Activated T-cell treated with anti-CD3 and anti-CD28 coated beads for 24 hours (primary cell): ENCODE data around the gene ADCY5.
"Not testable (repeated sequence)": the region's sequence is repeated elsewhere in the genome, so short reads cannot be mapped to it uniquely, and the experiment has no call there.

ENCODE experiments used
- DNase-seq: peaks from one replicate; pipeline ENCODE4 v3.0.0-alpha.2; 2020; ENCODE audit warnings: low read depth

ADCY5 gene

GRCh38 chr3:123448536-123449101 lies at the start of gene ADCY5:
TSS of gene ADCY5 (minus strand) at chr3:123449090. CDS start at chr3:123448545, 545 bp downstream.
- no peak for DNase-seq

DNA sequence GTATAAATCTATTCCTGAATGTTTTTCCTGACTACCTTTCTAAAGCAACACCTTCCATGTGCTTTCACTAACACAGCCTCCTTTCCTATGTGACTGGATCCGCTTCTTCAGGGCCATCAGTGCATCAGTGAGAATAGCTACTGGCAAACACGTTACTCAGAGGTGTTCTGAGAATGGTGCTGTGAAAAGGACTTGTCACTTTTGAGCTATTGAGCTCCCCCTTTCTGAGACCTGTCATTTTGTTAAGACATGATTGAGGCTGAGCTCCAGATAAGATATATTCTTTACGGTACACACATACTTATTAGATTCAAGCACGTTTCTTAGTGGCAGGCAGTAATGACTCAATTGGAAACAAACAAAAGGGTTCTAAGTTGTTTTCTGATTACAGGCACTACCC lies 45.0 kb upstream of the ADCY5 start:
- DNase-seq, result no peak

GRCh38 chr3:123491966-123492587 lies 43.2 kb upstream of the ADCY5 start:
- no peak for DNase-seq

DNA sequence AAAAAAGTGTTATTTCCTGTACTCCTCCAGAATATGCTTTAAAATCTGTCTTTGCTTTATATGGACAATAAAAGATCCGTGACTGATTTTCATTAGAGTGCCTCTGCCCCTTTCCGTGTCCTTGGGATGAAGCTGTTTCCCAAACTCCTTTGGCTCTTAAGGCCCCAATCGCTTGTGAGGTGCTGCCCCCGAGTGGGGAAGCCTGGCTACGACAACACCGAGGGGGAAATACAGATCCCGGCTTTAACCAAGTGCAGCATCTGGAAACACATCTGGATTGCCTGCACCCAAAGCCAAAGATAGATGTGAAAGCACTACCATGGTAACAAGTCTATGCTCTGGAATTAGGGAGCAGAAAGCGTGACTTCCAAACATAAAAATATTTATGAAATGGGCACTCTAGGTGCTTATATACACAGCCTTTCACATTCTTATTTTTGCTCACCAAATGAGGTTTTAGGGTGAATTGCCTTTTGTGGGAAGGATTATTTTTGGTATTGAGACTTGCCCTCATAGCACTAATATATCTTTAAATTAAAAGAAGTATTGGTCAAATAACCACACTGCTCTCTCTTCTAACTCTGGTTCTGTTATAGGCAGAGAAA lies 40.6 kb upstream of the ADCY5 start:
- DNase-seq, result no peak

DNA sequence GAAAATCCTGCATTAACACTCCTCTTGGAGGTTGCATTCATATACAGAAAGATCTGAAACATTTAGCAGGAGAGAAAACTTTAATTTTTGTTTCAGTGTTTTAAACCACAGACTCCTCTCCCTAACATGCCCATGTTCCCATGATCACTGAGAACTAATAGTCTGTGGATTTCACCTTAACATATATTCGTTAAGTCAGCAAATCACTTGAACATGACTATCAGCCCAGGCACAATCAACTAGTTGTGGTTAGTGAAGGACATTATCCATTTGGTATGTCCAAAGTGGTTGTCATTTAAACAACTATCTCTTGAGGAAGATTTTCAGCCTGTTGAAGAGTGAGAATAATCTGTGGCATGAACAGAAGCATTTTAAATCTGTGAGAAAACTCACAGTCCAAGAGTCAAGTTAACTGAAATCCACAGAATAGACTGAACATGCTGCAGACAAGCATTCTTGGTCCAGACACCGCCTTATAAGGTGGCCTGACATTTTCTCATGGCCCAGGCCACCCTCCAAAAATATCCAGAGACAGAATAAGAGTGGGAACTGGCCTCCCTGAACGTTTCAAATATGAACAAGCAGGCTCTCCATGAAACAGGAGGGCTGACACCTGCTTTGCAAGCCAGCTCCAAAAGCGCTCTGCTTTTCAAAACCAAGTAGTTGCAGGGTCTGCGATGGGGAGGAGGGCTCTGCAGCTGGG lies 39.9 kb upstream of the ADCY5 start:
- no peak for DNase-seq

- DNase-seq, result not testable (repeated sequence)
Observed at GRCh38 chr3:123487063-123487462, 38.2 kb upstream of the ADCY5 start.

DNA sequence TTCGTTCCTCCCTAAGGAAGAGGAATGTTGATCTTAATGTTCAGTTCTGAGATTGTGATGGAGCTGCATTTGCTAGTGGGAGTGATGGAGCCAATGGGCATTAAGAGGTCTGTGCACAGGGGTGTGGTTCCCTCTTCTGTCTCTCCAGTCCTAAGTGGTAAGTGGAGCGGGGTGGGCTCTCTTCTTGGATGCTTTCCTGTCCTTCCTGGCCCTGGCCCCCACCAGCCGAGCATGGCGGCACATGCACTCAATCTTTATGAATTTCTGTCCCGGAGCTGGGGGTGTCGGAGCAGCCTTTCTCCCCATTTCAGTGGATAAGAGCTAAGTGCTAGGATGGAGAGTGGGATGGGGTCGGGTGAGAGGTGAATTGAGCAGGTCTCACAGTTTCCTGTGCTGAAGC lies 37.6 kb upstream of the ADCY5 start:
- no peak for DNase-seq

GRCh38 chr3:123485551-123485950 lies 36.7 kb upstream of the ADCY5 start:
- no peak for DNase-seq

DNA sequence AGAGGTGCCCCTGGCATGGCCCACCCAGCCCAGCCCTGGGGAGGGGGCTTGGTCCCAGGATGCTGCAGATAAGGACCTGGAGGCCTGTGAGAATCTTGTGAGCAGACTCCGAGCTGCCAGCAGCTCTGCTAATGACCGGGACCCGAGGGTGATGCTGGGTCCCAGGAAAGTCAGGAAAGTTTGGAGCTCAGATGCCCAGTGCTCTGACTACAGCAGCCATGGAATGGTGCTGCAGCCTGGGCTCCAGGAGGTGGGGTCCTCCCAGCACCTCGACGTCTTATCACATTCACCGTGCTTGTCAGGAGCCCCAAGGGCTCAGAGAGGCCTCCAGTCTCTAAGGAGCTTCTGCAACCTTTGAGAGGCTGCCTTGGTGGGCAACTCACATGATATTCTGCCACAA lies 34.3 kb upstream of the ADCY5 start:
- DNase-seq, result no peak

DNA sequence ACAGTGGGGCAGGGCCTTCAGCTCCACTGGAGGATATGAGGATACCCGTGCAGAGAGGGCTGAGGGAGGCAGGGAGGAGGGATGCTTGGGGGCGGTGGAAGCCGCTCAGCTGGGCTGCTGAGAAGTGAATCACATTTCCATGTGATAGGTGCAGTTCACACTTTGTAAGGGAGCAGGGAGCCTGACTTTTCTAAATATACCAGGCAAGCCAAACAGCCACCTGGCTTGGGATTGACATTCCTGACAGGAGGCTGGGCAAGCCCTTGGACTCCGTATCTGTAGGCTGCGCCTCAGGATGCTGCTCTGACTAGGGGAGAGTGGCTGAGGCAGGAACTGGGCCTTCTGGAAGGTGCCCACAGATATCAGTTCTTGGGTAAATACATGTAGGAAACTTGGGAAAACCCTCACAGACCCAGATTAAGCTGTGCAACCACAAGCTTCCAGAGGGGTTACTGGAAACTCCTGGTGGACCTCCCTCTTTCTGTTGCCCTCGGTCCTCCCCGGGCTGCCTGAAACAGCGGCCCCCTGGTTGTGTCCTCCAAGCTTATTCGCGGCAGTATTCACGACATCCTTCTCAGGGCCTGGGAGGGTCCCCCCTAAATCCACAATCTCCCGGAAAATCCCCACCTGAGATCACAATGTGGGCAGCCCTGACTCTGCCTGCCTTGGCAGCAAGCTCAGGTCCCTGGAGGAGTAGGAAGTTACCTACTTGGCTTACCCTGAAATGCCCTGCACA lies 33.0 kb upstream of the ADCY5 start:
- DNase-seq, result no peak

DNA sequence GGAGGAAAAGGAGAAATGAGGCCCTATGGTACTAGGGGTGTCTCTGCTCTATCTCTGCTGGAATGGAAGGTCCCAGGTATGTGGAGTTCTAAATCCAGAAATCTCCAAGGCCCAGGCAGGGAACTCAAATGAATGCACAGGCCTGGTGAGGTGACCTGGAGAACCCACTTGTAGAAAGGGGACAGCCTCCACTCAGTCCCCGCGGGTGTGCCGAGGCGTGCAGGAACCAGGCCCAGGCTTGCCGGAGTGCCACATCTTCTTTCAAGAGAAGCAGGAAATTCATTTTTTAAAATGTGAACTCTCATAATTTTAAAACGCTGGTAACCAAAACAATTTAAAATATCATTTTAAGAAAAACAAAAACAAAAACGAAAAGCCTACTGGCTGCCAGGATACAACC lies 32.2 kb upstream of the ADCY5 start:
- no peak for DNase-seq

DNA sequence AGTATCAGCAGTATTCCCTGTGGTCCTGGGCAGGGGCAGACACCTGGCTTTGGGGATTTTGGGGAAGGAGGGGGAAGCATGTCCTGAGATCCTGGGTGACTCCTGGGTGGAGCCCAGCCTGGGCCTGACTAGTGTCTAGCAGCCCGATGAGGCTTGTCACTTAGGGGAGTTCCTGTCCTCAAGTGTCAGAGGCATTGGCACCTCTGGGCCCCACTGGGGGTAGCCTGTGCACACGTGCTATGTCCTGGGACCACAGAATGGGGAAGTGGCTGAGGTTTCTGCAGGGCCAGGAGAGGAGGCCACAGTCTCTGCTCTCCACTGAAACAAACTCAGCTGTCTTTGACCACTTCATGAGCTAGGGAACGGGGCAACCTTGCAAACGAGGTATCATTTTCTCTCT lies 31.5 kb upstream of the ADCY5 start:
- no peak for DNase-seq

- DNase-seq, result no peak
Observed at GRCh38 chr3:123479891-123480290, 31.0 kb upstream of the ADCY5 start.

GRCh38 chr3:123478314-123478713 lies 29.4 kb upstream of the ADCY5 start:
- no peak for DNase-seq

- no peak for DNase-seq
Observed at GRCh38 chr3:123476967-123477750, 28.3 kb upstream of the ADCY5 start.

DNA sequence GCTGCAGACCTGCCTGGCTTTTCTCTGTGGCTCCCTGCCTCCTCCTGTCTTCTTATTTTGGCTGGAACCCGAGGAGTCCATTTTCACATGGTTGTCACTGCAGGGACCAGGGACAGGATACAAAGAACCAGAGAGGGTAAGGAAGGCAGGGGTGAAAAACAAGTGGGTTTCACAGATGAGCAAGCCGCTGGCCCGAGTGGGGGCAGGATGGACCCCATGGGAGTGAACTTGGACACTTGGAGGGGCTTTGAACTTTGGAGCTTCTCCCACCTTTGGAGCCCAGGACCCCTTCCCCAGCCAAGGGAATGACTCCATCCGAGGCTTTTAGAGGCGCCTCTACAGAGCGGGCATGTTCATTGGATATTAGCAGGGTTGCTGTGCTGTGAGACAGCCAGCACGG lies 26.9 kb upstream of the ADCY5 start:
- no peak for DNase-seq

- DNase-seq, result no peak
Observed at GRCh38 chr3:123471106-123471505, 22.2 kb upstream of the ADCY5 start.

DNA sequence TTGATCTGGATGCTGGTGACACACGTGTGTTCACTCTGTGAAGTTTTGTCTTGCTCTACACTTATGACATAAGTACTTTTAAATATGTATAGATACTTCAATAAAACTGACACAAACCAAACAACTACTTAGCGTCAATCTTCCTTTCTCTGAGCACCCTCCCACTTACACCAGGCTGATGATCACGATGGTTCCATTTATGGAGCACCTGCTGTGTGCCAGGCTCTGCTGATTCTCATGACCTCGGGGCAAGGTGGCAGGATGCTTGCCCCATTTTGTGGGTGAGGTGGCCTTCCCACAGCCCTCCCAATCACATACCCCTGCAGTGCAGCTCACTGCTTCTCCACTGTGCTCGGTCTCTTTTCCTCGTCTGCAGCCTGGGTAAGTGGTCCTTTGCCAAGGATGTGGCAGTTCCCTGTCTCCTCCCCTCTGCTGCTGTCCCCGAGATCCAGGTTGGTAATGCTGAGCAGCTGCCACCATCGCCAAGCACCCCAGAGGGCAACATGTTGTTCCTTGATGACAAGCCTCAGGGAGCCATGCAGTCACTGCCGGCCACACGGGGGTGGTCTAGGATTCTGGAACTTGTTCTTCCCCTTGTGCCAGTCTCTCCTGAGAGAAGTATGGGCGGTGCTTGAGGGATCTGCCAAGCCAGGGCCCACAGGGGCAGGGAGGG lies 20.6 kb upstream of the ADCY5 start:
- DNase-seq, result no peak

DNA sequence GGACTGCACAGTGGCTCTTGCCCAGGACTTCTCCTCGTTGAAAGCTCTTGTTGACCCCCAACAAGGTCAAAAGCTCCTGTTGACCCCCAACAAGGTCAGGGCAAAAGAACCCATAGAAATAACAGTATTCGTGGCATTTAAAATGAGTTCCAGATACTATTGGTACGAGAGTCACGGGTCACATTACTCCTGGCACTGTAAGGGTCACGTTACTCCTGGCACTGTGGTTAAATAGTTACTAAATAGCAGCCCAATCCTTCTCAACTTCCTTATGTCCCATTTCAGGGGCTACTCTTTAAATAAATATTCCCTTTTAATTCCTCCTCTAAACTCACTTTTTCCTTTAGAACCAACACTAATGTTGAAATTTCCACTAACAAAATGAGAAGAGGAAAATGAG lies 18.2 kb upstream of the ADCY5 start:
- no peak for DNase-seq

DNA sequence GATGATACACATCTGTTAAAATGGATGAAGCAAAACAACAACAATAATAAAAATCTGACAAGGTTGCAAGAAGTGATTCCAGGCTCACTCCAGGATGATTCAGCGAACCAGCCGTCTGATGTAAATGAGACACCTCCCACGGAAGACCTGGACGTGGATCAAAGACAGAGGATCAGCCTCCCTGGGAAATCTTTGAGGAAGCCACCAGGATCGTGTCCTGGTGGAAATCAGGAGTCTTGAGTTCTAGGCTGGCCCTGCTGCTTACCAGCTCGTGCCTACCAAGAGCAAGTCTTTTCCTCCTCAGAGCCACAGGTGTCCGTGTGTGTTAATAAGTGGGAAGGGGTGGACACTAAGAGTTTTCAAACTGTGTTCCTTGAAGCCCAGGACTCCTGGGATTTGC lies 15.3 kb upstream of the ADCY5 start:
- no peak for DNase-seq

DNA sequence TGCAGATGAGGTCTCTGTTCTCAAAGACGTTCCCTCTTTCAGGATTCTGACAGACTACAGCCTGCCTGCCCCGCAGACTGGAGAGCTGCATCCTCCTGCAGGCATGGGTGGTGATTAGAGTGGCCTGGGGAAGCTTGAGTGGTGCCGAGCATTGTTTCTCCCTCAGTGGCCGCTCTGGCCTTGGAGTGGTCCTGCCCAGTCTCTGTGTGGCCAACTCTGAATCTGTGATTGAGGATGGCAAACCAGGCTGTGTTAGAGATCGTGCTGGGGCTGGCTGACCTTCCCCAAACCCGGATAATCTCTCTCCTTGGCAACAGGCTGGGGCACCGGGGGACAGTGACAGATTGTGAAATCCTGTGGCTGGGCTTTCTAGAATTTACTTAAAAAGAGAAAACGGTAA lies 11.0 kb upstream of the ADCY5 start:
- DNase-seq, result no peak
